Measurements from ENCODE around the gene ABHD17A. TPM values are rescaled to one million over a fixed set of nuclear protein-coding genes. Genes with fewer than 3 reads are reported as not detected.
A peak's percentile ranks its signal among the peaks of the same experiment; 100 is the strongest.

ABHD17A gene
- total RNA-seq, 1 experiment from 2014 or later, result 60.7 TPM

- no peak for DNase-seq (ENCODE audit: low spot score)
- peaks cover 11% of the 10 kb centered on the region for H3K27me3 Mint-ChIP-seq (ENCODE audit: low read depth)
- TF ChIP-seq ESRRA (CRISPR knock-in tag; IDR thresholded peaks at IDR 0.05; ENCODE audit: borderline replicate concordance) (no peak), ZNF281 (CRISPR knock-in tag; IDR thresholded peaks at IDR 0.05) (no peak), HMGXB4 (CRISPR knock-in tag; IDR thresholded peaks at IDR 0.05) (0 out of 2 replicates have a peak, but pooled peaks have one; percentile 19), MYBL2 (CRISPR knock-in tag; IDR thresholded peaks at IDR 0.05) (no peak)
- ChIA-PET CTCF (interaction anchor here (0.8 to 8.2 kb wide), 6 partner anchors 18 to 297 kb away, joined by 3 to 70 read pairs (median 6); partner anchors contain the start of gene ABHD17A), POLR2A (interaction anchor here (0.5 kb wide), 1 partner anchor 356 kb away, joined by 3 read pairs; no protein-coding TSS in a partner anchor)
- H3K4me3 Mint-ChIP-seq, result peak overlapping the region; percentile 33; the same call in 1 of the 2 replicates
- H3K36me3 Mint-ChIP-seq, result no peaks in the 10 kb centered on the region
- no peak overlapping the region for H3K27ac Mint-ChIP-seq
- ATAC-seq, result no peak
- no peaks in the 10 kb centered on the region for H3K9me3 Mint-ChIP-seq
- peaks cover 43% of the 10 kb centered on the region for H3K4me1 Mint-ChIP-seq
Measured at GRCh38 chr19:1858412-1859081, 26.7 kb downstream of the ABHD17A start.

GRCh38 chr19:1857648-1858326 is 27.5 kb downstream of the ABHD17A start:
- ChIA-PET CTCF (interaction anchor here (1.2 to 8.2 kb wide), 11 partner anchors 9 to 367 kb away, joined by 4 to 70 read pairs (median 6); partner anchors contain the start of genes ABHD17A, REEP6 and REXO1), POLR2A (interaction anchor here (0.5 kb wide), 1 partner anchor 357 kb away, joined by 3 read pairs; no protein-coding TSS in a partner anchor)
- Mint-ChIP-seq H3K27me3 (ENCODE audit: low read depth) (peaks cover 11% of the 10 kb centered on the region), H3K27ac (no peak overlapping the region), H3K4me3 (peak overlapping the region; percentile 53), H3K36me3 (no peaks in the 10 kb centered on the region), H3K4me1 (peaks cover 50% of the 10 kb centered on the region), H3K9me3 (no peaks in the 10 kb centered on the region)
- TF ChIP-seq NFYB (CRISPR knock-in tag; conservative IDR thresholded peaks at IDR 0.05; ENCODE audit: low read depth), result no peak
- TF ChIP-seq RORB (CRISPR knock-in tag; IDR thresholded peaks at IDR 0.05), result no peak
- no peak for TF ChIP-seq FOXP1 (CRISPR knock-in tag; IDR thresholded peaks at IDR 0.05; ENCODE audit: borderline replicate concordance)
- no peak for TF ChIP-seq IRF1 (CRISPR knock-in tag; IDR thresholded peaks at IDR 0.05)
- TF ChIP-seq ATF1 (CRISPR knock-in tag; IDR thresholded peaks at IDR 0.05), result no peak
- TF ChIP-seq ELF4 (CRISPR knock-in tag; IDR thresholded peaks at IDR 0.05; ENCODE audit: low read depth), result no peak
- TF ChIP-seq ZNF671 (CRISPR knock-in tag; IDR thresholded peaks at IDR 0.05), result no peak
- ATAC-seq (no peak), DNase-seq (ENCODE audit: low spot score) (no peak)

GRCh38 chr19:1856698-1857603 is 28.3 kb downstream of the ABHD17A start:
- ChIA-PET CTCF (interaction anchor here (0.6 to 8.2 kb wide), 11 partner anchors 8 to 366 kb away, joined by 3 to 70 read pairs (median 5); partner anchors contain the start of genes ABHD17A, REEP6 and REXO1), POLR2A (no interaction called here)
- Mint-ChIP-seq H3K4me1 (peaks cover 54% of the 10 kb centered on the region), H3K27me3 (ENCODE audit: low read depth) (peaks cover 7% of the 10 kb centered on the region), H3K27ac (no peak overlapping the region), H3K9me3 (no peaks in the 10 kb centered on the region), H3K4me3 (peak overlapping the region; percentile 53), H3K36me3 (no peaks in the 10 kb centered on the region)
- DNase-seq (ENCODE audit: low spot score) (peak; percentile 70), ATAC-seq (peak; percentile 6)
- TF ChIP-seq ZNF671 (CRISPR knock-in tag; IDR thresholded peaks at IDR 0.05) (no peak), PRDM15 (CRISPR knock-in tag; IDR thresholded peaks at IDR 0.05) (peak; percentile 63), ZNF317 (CRISPR knock-in tag; IDR thresholded peaks at IDR 0.05; ENCODE audit: borderline replicate concordance, low read depth) (no peak), HMGXB4 (CRISPR knock-in tag; IDR thresholded peaks at IDR 0.05) (no peak), TP53 (CRISPR knock-in tag; IDR thresholded peaks at IDR 0.05) (no peak), ZNF219 (CRISPR knock-in tag; IDR thresholded peaks at IDR 0.05; ENCODE audit: borderline replicate concordance) (no peak)
